WTC11 (cell line): ENCODE data around the gene OR9Q1. TPM values are rescaled to one million over a fixed set of nuclear protein-coding genes. Genes with fewer than 3 reads are reported as not detected.

Source experiments
- ATF1 ChIP-seq: sonication (generic); formaldehyde crosslinking; IDR thresholded peaks from 2 replicates; pipeline ENCODE4 v1.8.1; 2023; ENCODE audit warnings: mild to moderate bottlenecking, moderate library complexity, missing genetic modification reagents
- FOXJ3 ChIP-seq: sonication (generic); formaldehyde crosslinking; IDR thresholded peaks from 2 replicates; pipeline ENCODE4 v1.9.0; 2021; ENCODE audit warnings: missing genetic modification reagents, mild to moderate bottlenecking, borderline replicate concordance
- JAZF1 ChIP-seq: fragments of 250-450 bp; sonication (Bioruptor Pico); IDR thresholded peaks from 2 replicates; pipeline ENCODE4 v1.9.0; 2021; ENCODE audit warnings: moderate library complexity, mild to moderate bottlenecking, inconsistent platforms
- JUN ChIP-seq: sonication (generic); formaldehyde crosslinking; IDR thresholded peaks from 2 replicates; pipeline ENCODE4 v1.8.0; 2023; ENCODE audit warnings: mild to moderate bottlenecking, missing genetic modification reagents
- NFE2L1 ChIP-seq: sonication (generic); formaldehyde crosslinking; IDR thresholded peaks from 2 replicates; pipeline ENCODE4 v1.8.1; 2023; ENCODE audit warnings: missing genetic modification reagents
- OVOL2 ChIP-seq: fragments of 250-450 bp; sonication (Bioruptor Pico); IDR thresholded peaks from 2 replicates; pipeline ENCODE4 v1.9.0; 2021; ENCODE audit warnings: mild to moderate bottlenecking, borderline replicate concordance
- ZNF416 ChIP-seq: fragments of 250-450 bp; sonication (Bioruptor Pico); IDR thresholded peaks from 2 replicates; pipeline ENCODE4 v1.9.0; 2021; ENCODE audit warnings: mild to moderate bottlenecking, inconsistent platforms
- ZNF512 ChIP-seq: sonication (generic); formaldehyde crosslinking; IDR thresholded peaks from 2 replicates; pipeline ENCODE4 v1.8.1; 2022; ENCODE audit warnings: missing genetic modification reagents, borderline replicate concordance
- ZNF532 ChIP-seq: fragments of 250-450 bp; sonication (Bioruptor Pico); IDR thresholded peaks from 2 replicates; pipeline ENCODE4 v1.9.0; 2021; ENCODE audit warnings: mild to moderate bottlenecking, borderline replicate concordance
- total RNA-seq: library from RNA; stranded (reverse); gene quantifications from 3 replicates; pipeline ENCODE4 v1.2.3, GENCODE V29; 2021

Gene OR9Q1
- total RNA-seq, 1 experiment from 2014 or later, result not detected

GRCh38 chr11:58227956-58228615 is 204.4 kb downstream of the OR9Q1 start (continued):
- no peak for TF ChIP-seq ZNF532 (CRISPR knock-in tag)
- no peak for TF ChIP-seq NFE2L1 (CRISPR knock-in tag)
- TF ChIP-seq JUN, result no peak
- no peak for TF ChIP-seq JAZF1
- TF ChIP-seq FOXJ3, result no peak
- no peak for TF ChIP-seq ZNF512 (CRISPR knock-in tag)
- no peak for TF ChIP-seq OVOL2 (CRISPR knock-in tag)
- TF ChIP-seq ZNF416 (CRISPR knock-in tag), result no peak
- TF ChIP-seq ATF1 (CRISPR knock-in tag), result no peak
- TF ChIP-seq, all 79 proteins: peak for 0

Other genes starting within 250 kb of the OR9Q1 start
- not detected in 3 replicates for gene OR6Q1, start 7.1 kb downstream of the OR9Q1 start, total RNA-seq
- not detected in 3 replicates for gene OR9I1, start 101.6 kb downstream of the OR9Q1 start, total RNA-seq
- not detected in 3 replicates for gene OR9Q2, start 165.2 kb downstream of the OR9Q1 start, total RNA-seq
- gene OR1S2, start 180.3 kb downstream of the OR9Q1 start, total RNA-seq, result not detected in 3 replicates
- gene OR1S1, start 188.8 kb downstream of the OR9Q1 start, total RNA-seq, result not detected in 3 replicates
- not detected in 3 replicates for gene OR10Q1, start 205.0 kb downstream of the OR9Q1 start, total RNA-seq
- not detected in 3 replicates for gene OR10W1, start 244.4 kb downstream of the OR9Q1 start, total RNA-seq